ACHN (cell line): ENCODE data around the gene GNG7.

Source experiments
- DNase-seq: peaks from one replicate; pipeline ENCODE4 v3.0.0-alpha.2; 2015
- in situ Hi-C: cut with HindIII; loops from 2 replicates; pipeline ENCODE4 v1.10.0; 2017; ENCODE audit warnings: low sequenced_read_pairs, low pct_ligation_motif_present, low pct_unique_long_range_greater_than_20kb

Gene GNG7

DNA sequence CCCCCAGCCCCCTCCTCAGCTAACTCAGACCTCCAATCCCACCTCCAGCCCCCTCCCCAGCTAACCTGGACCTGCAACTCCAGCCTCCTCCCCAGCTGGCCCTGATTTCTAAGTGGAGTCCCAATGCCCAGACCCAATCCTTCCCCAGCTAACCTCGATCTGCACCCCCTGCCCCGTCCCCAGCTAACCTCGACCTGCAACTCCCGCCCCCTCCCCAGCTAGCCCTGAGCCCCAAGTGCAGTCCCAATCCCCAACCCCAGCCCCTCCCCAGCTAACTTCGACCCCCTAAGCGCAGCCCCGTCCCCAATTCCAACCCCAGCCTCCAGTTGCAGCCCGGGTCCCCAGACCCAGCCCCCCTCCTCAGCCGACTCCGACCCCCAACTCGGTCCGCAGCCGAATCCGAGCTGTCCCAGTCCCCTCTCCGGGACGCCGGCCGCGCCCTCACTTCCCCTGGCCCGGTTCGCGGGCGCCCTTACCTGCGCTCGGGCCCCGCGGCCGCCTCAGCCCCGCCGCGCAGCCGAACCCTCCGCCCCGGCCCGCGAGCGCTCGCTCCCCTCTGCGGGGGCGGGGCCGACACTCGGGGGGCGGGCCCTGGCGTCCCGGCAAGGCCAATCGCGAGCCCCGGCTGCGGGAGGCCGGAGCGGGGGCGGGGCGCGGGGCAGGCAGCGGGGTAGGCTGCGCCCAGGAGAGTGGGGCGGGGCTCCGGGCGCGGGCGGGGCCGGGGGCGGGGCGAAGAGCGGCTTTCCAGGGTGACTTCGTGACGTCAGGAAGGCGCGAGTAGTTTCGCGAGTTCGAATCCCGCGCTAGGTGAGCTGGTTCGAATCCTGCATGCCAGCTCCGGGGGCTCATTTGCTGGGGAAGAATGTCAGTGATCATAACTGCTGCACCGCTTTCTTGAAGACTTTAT is at the start of gene GNG7:
GNG7 (minus strand) TSS at position 525 of the 907 bp plus-strand sequence. CDS start 182,006 bp downstream, outside the sequence.
- DNase-seq: peak; percentile 85
- in situ Hi-C loops: no loop called here

- in situ Hi-C loops: no loop called here
- no peak for DNase-seq
Measured at GRCh38 chr19:2751438-2751830, 48.9 kb upstream of the GNG7 start.

- DNase-seq: no peak
- in situ Hi-C loops: no loop called here
Measured at GRCh38 chr19:2750808-2751437, 48.4 kb upstream of the GNG7 start.

GRCh38 chr19:2747349-2747748 is 44.9 kb upstream of the GNG7 start:
- in situ Hi-C loops: no loop called here
- DNase-seq: no peak

- in situ Hi-C loops: no loop called here
- no peak for DNase-seq
Measured at GRCh38 chr19:2744113-2744512, 41.6 kb upstream of the GNG7 start.

DNA sequence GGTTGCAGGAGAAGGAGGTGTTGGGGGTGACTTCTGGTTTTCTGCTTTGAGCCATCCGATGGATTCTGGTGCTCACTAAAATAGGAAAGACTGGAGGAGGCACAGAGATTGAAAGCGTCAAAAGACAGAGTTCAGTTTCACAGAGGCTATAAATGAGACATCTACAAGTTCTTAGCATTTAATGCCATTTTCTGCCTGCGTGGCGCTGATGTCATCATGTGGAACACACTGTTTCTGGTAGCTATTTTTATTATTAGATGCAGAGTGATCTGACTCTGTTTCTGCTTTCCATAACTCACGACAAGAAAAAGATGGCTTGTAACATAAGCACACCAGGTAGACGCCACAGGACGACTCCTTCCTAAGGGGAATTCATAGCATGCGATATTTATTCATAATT is 40.6 kb upstream of the GNG7 start:
- DNase-seq: no peak
- in situ Hi-C loops: no loop called here

DNA sequence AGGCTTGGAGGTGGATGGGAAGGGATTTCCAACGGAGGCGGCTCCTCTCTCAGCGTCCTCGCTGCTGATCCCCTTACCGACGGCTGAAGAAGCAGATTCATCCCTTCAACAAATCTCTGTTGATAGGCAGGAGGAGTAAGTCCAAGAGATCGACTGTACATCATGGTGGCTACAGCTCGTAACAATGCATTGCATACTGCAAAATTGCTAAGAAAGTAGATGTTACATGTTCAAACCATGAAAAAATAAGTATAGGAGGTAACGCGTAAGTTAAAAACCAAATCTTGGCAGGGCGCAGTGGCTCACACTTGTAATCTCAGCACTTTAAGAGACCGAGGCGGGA is 37.8 kb upstream of the GNG7 start:
- in situ Hi-C loops: no loop called here
- no peak for DNase-seq

DNA sequence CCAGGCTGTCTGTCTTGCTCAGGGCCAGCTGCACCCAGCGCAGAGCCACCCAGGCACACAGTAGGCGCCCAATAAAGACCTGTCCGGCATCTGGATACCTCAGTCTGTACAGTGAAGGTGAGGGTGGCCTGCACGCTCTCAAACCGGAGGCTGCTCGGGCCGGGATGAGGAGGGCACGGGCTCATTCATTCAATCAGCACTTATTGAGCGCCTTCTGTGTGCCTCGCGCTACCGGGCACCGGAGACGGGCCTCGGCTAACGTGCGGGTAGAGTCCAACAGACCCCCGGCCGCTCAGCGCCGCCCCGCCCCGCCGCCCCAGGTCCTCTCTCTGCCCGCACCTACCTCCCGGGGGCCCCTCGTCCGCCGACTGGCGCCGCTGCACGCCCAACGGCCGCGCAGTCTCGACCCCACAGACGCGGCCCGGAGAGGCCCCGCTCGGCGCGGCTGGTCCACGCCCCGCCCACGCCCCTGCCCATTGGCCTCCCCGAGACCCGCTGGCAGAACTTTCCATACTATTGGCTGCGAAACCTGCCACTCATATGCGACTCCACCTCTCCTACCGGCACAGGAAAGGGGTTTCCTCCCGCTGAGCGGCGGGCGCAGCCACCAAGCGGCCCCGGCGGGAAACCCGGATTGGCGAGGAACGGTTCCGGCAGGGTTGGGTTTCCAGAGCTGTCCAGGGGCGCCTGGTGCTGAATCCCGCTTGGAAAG is 37.3 kb upstream of the GNG7 start, which contains the start of gene SLC39A3:
SLC39A3 (minus strand) TSS at position 416 of the 712 bp plus-strand sequence. CDS start 2,760 bp downstream, outside the sequence.
- in situ Hi-C loops: no loop called here
- peak; percentile 98 for DNase-seq

GRCh38 chr19:2736550-2737190 is 34.2 kb upstream of the GNG7 start:
- DNase-seq: no peak
- in situ Hi-C loops: no loop called here

GRCh38 chr19:2735374-2735773 is 32.9 kb upstream of the GNG7 start:
- DNase-seq: no peak
- in situ Hi-C loops: no loop called here

DNA sequence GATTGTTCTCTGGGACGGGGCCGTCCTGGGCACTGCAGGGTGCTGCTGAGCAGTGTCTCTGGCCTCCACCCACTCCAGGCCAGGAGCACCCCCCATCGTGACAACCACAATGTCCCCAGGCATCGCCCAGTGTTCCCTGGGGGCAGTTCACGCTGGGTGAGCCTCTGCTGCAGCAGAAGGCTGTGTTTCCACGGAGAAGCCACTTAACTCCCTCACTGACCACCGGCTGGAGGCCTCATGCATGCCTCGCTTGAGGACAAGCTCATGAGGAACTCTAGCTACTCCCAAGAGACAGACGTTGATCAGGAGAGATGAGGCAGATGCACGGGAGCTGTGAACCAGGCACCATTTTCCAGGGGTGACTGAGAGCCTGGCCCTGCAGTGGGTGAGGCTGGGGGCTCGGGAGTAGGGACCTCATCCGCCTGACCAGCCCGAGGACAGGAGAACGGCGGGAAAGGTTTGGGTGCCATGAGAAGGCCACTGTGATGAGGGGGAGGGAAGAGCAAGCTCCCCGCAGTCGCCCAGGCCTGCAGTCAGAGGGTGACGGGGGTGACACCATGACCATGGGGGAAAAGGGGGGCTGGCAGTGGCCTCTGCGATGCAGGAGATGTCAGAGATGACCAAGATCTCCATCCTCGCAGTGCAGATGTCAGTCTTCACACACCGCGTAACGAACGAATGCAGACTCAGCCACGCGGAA is 32.2 kb upstream of the GNG7 start:
- in situ Hi-C loops: no loop called here
- no peak for DNase-seq

- in situ Hi-C loops: no loop called here
- DNase-seq: no peak
Measured at GRCh38 chr19:2733930-2734588, 31.6 kb upstream of the GNG7 start.

DNA sequence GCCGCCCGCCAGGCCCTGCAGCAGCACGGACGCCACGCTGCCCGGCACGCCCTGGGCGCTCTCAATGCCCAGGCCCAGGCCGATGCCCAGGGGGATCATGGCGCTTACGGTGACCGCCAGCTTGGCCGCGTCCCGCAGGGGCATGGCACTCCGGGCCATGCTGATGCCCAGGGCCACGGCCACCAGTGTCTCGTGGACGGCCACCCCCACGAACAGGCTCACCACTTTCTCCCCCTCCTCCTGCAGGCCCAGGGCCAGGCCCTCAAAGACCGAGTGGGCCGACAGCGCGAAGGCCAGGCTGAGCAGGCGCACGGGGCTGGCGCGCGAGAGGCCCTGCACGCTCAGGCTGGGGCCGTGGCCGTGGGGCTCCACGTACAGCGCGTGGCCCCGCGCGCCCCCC is 30.4 kb upstream of the GNG7 start:
- DNase-seq: no peak
- in situ Hi-C loops: no loop called here

DNA sequence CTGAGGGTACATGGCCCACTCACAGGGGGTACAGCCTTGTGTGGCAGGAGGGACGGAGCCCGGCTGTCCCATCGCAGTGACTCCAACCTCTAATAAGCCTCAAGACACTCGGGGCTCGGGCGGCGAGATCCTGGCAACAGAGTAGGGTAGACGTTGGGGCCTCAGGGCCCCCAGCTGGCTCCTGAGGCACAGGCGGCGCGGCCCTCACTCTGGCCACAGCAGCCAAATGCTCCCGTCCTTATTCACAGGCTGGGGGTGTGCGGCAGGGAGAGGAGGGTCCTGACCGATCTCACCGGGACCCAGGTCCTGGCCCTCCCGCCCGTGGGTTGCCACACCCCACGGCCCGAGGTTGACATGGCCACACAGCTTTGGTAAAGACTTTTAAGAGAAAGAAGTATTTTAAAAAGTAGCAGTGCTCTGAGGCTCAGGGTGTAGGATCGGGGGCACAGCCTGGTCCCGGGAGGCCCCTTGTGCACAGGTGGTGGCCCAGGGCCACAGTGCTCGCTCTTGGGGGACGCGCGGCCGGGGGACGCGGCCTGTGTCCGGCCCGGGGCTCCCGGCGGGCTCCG is 29.7 kb upstream of the GNG7 start:
- DNase-seq: no peak
- in situ Hi-C loops: no loop called here

GRCh38 chr19:2731181-2731995 is 28.9 kb upstream of the GNG7 start:
- DNase-seq: no peak
- in situ Hi-C loops: no loop called here

GRCh38 chr19:2729943-2730818 is 27.7 kb upstream of the GNG7 start:
- DNase-seq: no peak
- in situ Hi-C loops: no loop called here
